HL-60/S4 treated with phorbol 12-myristate 13-acetate at 8.2 ng/mL for 4 days and 3 days (cell line): ENCODE data around the gene TPRN.

Source experiments
- in situ Hi-C: fragments of 300-500 bp; cut with MboI; formaldehyde crosslinking; loops from 2 replicates; pipeline ENCODE4 v1.15.0; 2022; ENCODE audit warnings: low sequenced_read_pairs

TPRN gene

GRCh38 chr9:137191691-137192447 lies 8.7 kb downstream of the TPRN start:
- in situ Hi-C loops: no loop called here

GRCh38 chr9:137191245-137191644 lies 9.3 kb downstream of the TPRN start:
- in situ Hi-C loops: no loop called here

- in situ Hi-C loops: no loop called here
Measured at GRCh38 chr9:137190315-137190856, 10.2 kb downstream of the TPRN start.

GRCh38 chr9:137189297-137190295 lies 10.9 kb downstream of the TPRN start:
- in situ Hi-C loops: no loop called here

- in situ Hi-C loops: no loop called here
Measured at GRCh38 chr9:137188490-137189296, 11.8 kb downstream of the TPRN start, which contains the start of the genes ANAPC2 and SSNA1. ANAPC2 (minus strand) TSS chr9:137188560; CDS start chr9:137188532, 28 bp downstream. SSNA1 (plus strand) TSS chr9:137188676; CDS start chr9:137188727, 51 bp downstream.

DNA sequence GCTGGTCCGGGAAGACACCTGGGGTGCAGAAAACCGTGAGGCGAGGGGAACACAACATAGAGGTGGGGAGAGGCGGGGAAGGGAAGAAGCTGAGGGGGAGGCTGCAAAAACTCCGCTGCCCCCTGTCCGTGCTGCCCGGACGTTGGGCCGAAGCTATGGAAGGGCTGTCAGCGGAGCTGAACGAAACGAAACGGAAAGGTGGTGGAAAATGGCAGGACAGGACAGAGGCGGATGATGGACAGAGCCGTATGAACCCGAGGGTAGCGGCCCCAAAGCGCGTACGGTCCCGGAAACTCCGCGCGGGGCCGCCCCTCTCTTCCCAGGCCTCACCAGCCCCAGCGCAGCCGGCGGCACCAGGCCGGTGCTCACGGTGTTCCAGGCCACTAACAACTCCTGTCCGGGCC lies 12.5 kb downstream of the TPRN start:
- in situ Hi-C loops: no loop called here

DNA sequence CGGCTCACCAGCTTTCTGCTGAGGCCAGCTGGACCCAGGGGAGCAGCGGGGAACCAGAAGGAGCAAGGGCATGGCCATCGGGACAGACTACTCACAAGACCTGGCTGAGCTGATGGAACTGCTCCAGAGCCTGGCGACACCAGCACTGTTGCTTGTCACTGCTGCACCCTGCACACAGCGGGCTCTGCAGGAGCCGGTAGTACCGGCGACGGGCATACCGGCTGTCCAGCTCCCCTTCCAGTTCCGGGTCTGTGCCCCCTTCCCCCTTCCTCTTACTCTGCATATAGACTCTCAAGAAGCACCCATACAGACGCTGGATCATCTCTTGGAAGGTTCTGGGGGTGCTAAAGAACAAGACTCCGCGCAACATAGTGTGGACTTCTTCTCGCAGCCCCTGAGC lies 13.2 kb downstream of the TPRN start:
- in situ Hi-C loops: no loop called here

GRCh38 chr9:137186385-137186784 lies 14.2 kb downstream of the TPRN start:
- in situ Hi-C loops: no loop called here

DNA sequence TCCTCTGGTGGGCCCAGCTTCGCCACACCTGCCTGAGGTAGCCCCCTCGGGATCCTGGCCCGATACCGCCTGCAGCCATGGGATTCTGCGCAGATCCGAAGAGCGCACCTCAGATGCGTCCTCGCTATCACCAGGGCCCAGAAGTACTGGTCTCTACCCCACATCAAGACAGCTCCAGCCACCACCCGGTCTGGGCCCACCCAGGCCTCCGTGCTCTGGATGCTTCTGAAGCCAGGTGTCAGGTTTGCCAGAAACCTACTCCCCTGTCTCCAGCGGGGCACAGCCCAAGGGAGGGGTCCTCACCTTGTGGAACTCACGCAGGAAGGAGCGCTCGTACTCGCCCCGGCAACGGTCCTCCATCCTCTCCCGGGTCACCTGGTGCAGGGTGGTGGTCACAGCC lies 14.6 kb downstream of the TPRN start:
- in situ Hi-C loops: no loop called here

GRCh38 chr9:137184881-137185660 lies 15.5 kb downstream of the TPRN start:
- in situ Hi-C loops: no loop called here

DNA sequence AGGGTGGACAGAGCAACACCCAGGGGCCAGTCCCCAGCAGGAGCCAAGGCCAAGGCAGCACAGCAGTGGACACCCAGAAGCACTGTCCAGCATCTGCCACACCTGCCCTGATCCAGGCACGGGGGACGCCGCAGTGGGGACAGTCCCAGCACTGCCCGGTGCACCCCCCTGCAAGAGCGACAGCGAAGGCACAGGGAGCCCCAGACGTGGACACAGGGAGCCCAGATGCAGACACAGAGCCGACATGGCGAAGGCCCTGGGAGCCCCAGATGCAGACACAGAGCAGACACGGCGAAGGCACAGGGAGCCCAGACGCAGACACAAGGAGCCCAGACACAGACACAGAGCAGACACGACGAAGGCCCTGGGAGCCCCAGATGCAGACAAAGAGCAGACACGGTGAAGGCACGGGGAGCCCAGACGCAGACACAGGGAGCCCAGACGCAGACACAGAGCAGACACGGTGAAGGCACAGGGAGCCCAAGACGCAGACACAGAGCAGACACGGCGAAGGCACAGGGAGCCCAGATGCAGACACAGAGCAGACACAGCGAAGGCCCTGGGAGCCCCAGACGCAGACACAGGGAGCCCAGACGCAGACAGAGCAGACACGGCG lies 16.5 kb downstream of the TPRN start:
- in situ Hi-C loops: no loop called here

DNA sequence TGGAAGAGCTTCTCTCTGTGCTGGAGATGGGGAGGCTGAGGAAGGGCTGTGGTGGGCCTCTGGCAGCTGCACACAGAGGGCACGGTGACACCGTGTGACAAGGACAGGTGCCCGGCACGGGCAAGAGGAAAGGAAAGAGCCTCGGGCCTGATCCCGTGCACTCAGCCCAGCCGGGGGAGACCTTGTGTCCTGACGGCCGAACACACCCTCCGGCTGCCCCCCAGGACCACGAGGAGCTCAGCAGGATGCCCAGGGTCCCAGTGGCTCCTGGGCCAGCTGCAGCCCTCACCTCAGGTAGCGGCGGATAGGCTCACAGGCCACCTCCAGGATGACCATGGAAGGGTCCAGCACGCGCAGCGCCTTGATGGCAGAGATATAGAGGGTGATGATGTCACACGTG lies 17.7 kb downstream of the TPRN start:
- in situ Hi-C loops: no loop called here

DNA sequence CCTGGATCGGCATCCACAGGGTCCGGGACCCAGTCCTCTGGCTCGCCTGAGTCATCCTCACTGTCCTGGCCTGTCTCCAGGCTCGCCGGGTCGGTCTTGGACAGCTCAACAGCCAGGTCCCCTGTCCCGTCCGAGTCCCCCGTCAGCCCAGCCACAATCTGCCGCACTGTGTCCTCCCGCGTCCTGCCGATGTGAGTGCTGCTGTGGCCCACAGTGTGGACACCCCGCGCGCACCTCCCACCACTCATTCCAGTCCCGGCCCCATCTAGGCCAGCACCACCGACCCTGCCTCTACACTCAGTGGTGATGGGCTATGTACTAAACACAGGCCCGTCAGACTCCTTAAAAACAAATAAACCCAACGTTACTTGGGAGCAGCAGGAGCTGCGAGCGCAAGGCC lies 18.9 kb downstream of the TPRN start:
- in situ Hi-C loops: no loop called here

GRCh38 chr9:137180491-137180890 lies 20.1 kb downstream of the TPRN start:
- in situ Hi-C loops: no loop called here

DNA sequence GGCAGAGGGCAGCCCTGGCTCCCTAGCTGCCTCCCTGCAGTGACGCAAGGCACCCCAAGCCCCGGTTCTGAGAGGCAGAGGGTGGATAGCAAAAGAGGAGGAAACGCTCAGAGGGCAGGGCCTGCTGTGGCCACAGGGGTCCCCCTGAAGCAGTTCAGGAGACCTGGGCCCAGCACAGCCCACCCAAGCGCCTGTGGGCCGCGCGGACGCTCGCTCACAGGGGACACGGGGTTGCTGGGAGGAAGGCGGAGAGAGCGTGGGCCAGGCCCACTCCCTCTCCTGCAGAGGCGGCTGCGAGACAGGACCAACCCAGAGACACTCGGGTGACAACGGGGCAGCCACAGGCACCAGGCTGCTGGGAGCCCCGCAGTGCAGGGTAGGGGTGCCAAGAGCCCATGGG lies 20.8 kb downstream of the TPRN start:
- in situ Hi-C loops: no loop called here

DNA sequence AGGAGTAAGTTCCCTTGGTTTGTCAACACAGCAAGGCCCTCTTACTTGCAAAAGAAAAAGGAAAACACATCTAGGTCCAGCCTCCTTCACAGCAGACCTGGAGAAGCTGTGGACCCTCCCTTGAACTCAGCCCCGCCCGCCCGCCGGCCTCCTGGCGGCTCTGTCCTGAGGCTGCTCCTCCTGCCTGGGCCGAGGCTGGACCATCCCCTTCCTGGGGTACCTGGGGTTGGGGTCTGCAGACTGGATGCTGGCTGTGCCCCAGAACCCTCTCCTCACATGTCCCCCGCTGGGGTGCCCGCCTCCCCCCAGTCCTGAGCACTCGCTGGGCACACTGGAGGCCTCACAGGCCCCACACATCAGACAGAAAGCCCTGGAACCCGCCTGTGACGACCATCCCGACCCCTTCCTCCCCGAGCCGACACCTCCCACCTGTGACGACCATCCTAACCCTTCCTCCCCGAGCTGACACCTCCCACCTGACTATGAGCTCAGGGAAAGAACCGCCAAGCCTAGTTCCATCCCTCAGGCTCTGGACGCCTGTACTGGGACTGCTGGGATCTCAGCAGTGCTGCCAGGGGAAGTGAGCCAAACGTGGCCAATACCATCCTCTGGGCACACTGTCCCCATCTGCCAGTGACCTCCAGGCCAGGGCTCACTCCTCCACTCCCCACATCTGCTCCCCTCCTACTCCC lies 21.5 kb downstream of the TPRN start:
- in situ Hi-C loops: no loop called here

DNA sequence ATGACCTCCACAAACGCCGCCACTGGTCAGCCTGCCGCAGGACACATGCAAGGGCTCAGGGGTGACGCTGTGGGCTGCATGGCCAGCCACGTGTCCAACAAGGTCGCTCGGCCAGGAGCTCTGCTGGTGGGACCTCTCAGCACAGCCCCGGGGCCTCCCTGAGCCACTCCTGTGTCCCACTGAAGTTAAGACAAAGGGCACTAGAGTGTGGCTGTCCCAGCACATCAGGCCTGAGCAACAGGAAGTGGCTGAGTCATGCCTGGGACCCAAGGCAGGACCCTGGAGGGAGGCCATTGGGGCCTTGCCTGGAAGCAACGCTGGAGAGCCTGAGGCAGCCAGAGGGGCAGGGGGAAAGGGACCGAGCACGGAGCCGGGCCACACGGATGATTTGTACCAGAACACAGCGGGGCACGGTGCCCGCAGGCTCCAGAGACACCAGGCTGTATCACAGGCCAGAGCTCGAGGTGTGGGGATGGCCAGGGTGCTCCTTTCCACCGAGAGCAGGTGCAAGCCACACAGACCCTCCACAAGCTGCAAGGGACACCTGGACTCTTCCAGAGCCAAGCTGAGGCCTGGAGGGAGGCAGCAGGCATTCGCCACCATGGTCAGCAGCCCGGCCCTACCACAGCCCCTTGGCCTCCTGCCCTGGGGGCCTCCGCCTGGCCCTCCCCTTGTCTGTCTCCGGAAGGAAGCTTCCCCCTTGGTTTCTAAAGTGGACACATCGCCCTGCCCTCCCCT lies 22.2 kb downstream of the TPRN start:
- in situ Hi-C loops: no loop called here
